ENCODE results near the gene AUH. TPM values are rescaled to one million over a fixed set of nuclear protein-coding genes. Genes with fewer than 3 reads are reported as not detected.

AUH gene
- total RNA-seq, 1 experiment from 2014 or later = 29.0 TPM

GRCh38 chr9:91180240-91180929 lies 181.3 kb downstream of the AUH start (continued):
- TF ChIP-seq ATF3 (IDR thresholded peaks at IDR 0.05) (no peak), FOSL1 (IDR thresholded peaks at IDR 0.05; ENCODE audit: low read depth) (no peak), REST (IDR thresholded peaks at IDR 0.05; ENCODE audit: low read depth) (no peak)

GRCh38 chr9:91179237-91180138 lies 182.2 kb downstream of the AUH start:
- Histone ChIP-seq H3K4me1 (ENCODE audit: control insufficient read depth in 1 of 2, insufficient read depth in 2 of 2, low read length in 2 of 2) (peaks cover 10 to 27% of the 10 kb centered on the region in 2 experiments), H3K9me3 (ENCODE audit: control insufficient read depth in 1 of 2, insufficient read depth in 1 of 2, low read depth in 1 of 2, low read length in 2 of 2) (no peaks in the 10 kb centered on the region), H3K27ac (ENCODE audit: low read depth, low read length) (no peak overlapping the region), H4K20me1 (ENCODE audit: insufficient read depth) (no peaks in the 10 kb centered on the region), H2AFZ (ENCODE audit: low read depth, low read length, poor library complexity, severe bottlenecking) (no peak overlapping the region), H3K4me2 (ENCODE audit: low read length) (peak overlapping the region; percentile 27; the same call in 1 of the 2 replicates), H3K9me2 (ENCODE audit: insufficient read depth) (no peaks in the 10 kb centered on the region), H3K4me3 (replicated peaks in 1 of 2; ENCODE audit: low read depth in 1 of 2, low read length in 2 of 2) (no peak overlapping the region), H3K36me3 (ENCODE audit: control insufficient read depth in 1 of 2, insufficient read depth in 2 of 2, low read length in 2 of 2) (no peaks in the 10 kb centered on the region), H3K9ac (ENCODE audit: low read length) (no peak overlapping the region), H3K27me3 (ENCODE audit: insufficient read depth, low read length) (no peaks in the 10 kb centered on the region), H3K79me2 (ENCODE audit: insufficient read depth, low read length) (no peaks in the 10 kb centered on the region)
- ChIA-PET CTCF (no interaction called here), POLR2A (no interaction called here), RAD21 (ENCODE audit: low non-redundant PET in 1 of 2, low total read pairs in 2 of 2, uncharacterized antibody in 2 of 2, unreplicated experiment in 2 of 2) (no interaction called here)
- no TSS peak for BruUV-seq (replicated peaks)
- no peak; the same call in 1 of the 2 replicates for ATAC-seq
- intact Hi-C loops (cut with micrococcal nuclease) = no loop called here
- DNase-seq (ENCODE audit: low read depth, low spot score) = no peak
- no peak for TF ChIP-seq TCF7L2 (IDR thresholded peaks at IDR 0.05; ENCODE audit: borderline replicate concordance, extremely low read depth, insufficient read depth, insufficient read length)
- 0 out of 6 replicates have a peak, but pooled peaks of 1 of the 3 experiments have one; percentile 12 for TF ChIP-seq CTCF (IDR thresholded peaks at IDR 0.05 in 2 of 3, conservative IDR thresholded peaks at IDR 0.05 in 1 of 3; ENCODE audit: borderline replicate concordance in 1 of 3, insufficient read depth in 1 of 3, low read depth in 2 of 3, low read length in 2 of 3)
- no peak for TF ChIP-seq ZFX (IDR thresholded peaks at IDR 0.05)

Data from HCT116 (cell line).